LoVo (cell line): ENCODE results near the gene POC5.
"Not testable (repeated sequence)": the region's sequence is repeated elsewhere in the genome, so short reads cannot be mapped to it uniquely, and the experiment has no call there.

Experiments used
- DNase-seq: peaks from one replicate; pipeline ENCODE4 v3.0.0-alpha.2; 2016; ENCODE audit warnings: low spot score

The POC5 gene

GRCh38 chr5:75717082-75717922, at the start of gene POC5:
TSS of gene POC5 (minus strand) at chr5:75717437. CDS start at chr5:75712937, 4,500 bp downstream.
- DNase-seq, result peak; percentile 100

- DNase-seq, result no peak
Observed at GRCh38 chr5:75758116-75758515, 40.9 kb upstream of the POC5 start.

GRCh38 chr5:75756981-75757380, 39.7 kb upstream of the POC5 start:
- no peak for DNase-seq

GRCh38 chr5:75756211-75756610, 39.0 kb upstream of the POC5 start:
- DNase-seq, result no peak

GRCh38 chr5:75753182-75753581, 35.9 kb upstream of the POC5 start:
- DNase-seq, result no peak

- no peak for DNase-seq
Observed at GRCh38 chr5:75744355-75744754, 27.1 kb upstream of the POC5 start.

GRCh38 chr5:75736273-75736672, 19.0 kb upstream of the POC5 start:
- no peak for DNase-seq

GRCh38 chr5:75734913-75735789, 17.9 kb upstream of the POC5 start:
- DNase-seq, result peak; percentile 52

- no peak for DNase-seq
Observed at GRCh38 chr5:75733767-75734166, 16.5 kb upstream of the POC5 start.

- DNase-seq, result not testable (repeated sequence)
Observed at GRCh38 chr5:75731515-75731914, 14.3 kb upstream of the POC5 start.

- no peak for DNase-seq
Observed at GRCh38 chr5:75729321-75729720, 12.1 kb upstream of the POC5 start.

- no peak for DNase-seq
Observed at GRCh38 chr5:75727931-75728330, 10.7 kb upstream of the POC5 start.

GRCh38 chr5:75726224-75726623, 9.0 kb upstream of the POC5 start:
- not testable (repeated sequence) for DNase-seq

- no peak for DNase-seq
Observed at GRCh38 chr5:75723378-75723777, 6.1 kb upstream of the POC5 start.

GRCh38 chr5:75721573-75721972, 4.3 kb upstream of the POC5 start:
- DNase-seq, result no peak

- DNase-seq, result no peak
Observed at GRCh38 chr5:75720882-75721281, 3.6 kb upstream of the POC5 start.

GRCh38 chr5:75716715-75717081, 539 bp downstream of the POC5 start:
- DNase-seq, result no peak

GRCh38 chr5:75712091-75712490, 5.1 kb downstream of the POC5 start:
- DNase-seq, result no peak

- DNase-seq, result no peak
Observed at GRCh38 chr5:75711151-75711550, 6.1 kb downstream of the POC5 start.

- DNase-seq, result no peak
Observed at GRCh38 chr5:75710637-75711036, 6.6 kb downstream of the POC5 start.

GRCh38 chr5:75707911-75708509, 9.2 kb downstream of the POC5 start:
- no peak for DNase-seq

- DNase-seq, result no peak
Observed at GRCh38 chr5:75706775-75707174, 10.5 kb downstream of the POC5 start.

GRCh38 chr5:75706016-75706415, 11.2 kb downstream of the POC5 start:
- DNase-seq, result no peak
